PC-3 (cell line): ENCODE measurements around the gene BEST3. TPM values are rescaled to one million over a fixed set of nuclear protein-coding genes. Genes with fewer than 3 reads are reported as not detected.

Source experiments
- ATAC-seq: fragments of 200-7000 bp; cut with Tn5 transposase; 2 replicates; pipeline ENCODE4 v1.9.1; 2020; ENCODE audit warnings: mild to moderate bottlenecking, moderate library complexity
- BruUV-seq: library from RNA; stranded (reverse); fragments of 400-500 nt; replicated peaks from 2 replicates; lab custom pipeline; 2021; lab: Mats Ljungman, UMichigan
- CTCF ChIA-PET: fragments of 300-600 bp; sonication (Branson Sonifier 250); formaldehyde crosslinking; loops from one replicate; lab custom pipeline; 2022; ENCODE audit warnings: antibody characterized with exemption; lab: Charles Lee
- POLR2A ChIA-PET: fragments of 300-600 bp; sonication (Branson Sonifier 250); formaldehyde crosslinking; loops from one replicate; lab custom pipeline; 2022; ENCODE audit warnings: antibody characterized with exemption; ENCODE audit not compliant: unreplicated experiment; lab: Charles Lee
- DNase-seq: peaks from one replicate; pipeline ENCODE4 v3.0.0-alpha.2; 2015
- H2AFZ ChIP-seq: fragments of 300-600 bp; sonication (generic); 2 replicates; pipeline ENCODE4 v1.6.0; 2016; ENCODE audit warnings: antibody characterized with exemption, low read length
- H3F3A ChIP-seq: fragments of 300-600 bp; sonication (generic); one replicate; pipeline ENCODE4 v1.6.0; 2017; ENCODE audit warnings: antibody characterized with exemption, low read length, control low read depth, mild to moderate bottlenecking; ENCODE audit not compliant: unreplicated experiment
- H3K27ac ChIP-seq: fragments of 300-600 bp; sonication (generic); 2 replicates; pipeline ENCODE4 v1.5.1; 2016; ENCODE audit warnings: mild to moderate bottlenecking, low read length
- H3K27me3 ChIP-seq: fragments of 300-600 bp; sonication (generic); 2 replicates; pipeline ENCODE4 v1.6.1; 2016; ENCODE audit warnings: low read length, mixed read lengths
- H3K36me3 ChIP-seq: fragments of 300-600 bp; sonication (generic); 2 replicates; pipeline ENCODE4 v1.6.1; 2016; ENCODE audit warnings: low read depth, mixed run types, low read length, mixed read lengths
- H3K4me1 ChIP-seq: fragments of 300-600 bp; sonication (generic); 2 replicates; pipeline ENCODE4 v1.5.1; 2016; ENCODE audit warnings: low read length; ENCODE audit not compliant: insufficient read depth
- H3K4me2 ChIP-seq: fragments of 300-600 bp; sonication (generic); 2 replicates; pipeline ENCODE4 v1.6.0; 2016; ENCODE audit warnings: low read length
- H3K4me3 ChIP-seq: fragments of 300-600 bp; sonication (generic); 2 replicates; pipeline ENCODE4 v1.5.1; 2016; ENCODE audit warnings: mild to moderate bottlenecking, low read length, mixed read lengths
- H3K79me2 ChIP-seq: fragments of 300-600 bp; sonication (generic); 2 replicates; pipeline ENCODE4 v1.6.1; 2017; ENCODE audit warnings: low read length, mixed read lengths
- H3K9ac ChIP-seq: fragments of 300-600 bp; sonication (generic); 2 replicates; pipeline ENCODE4 v1.6.0; 2016; ENCODE audit warnings: mild to moderate bottlenecking, low read length
- H3K9me2 ChIP-seq: fragments of 300-600 bp; sonication (generic); replicated peaks from 2 replicates; pipeline ENCODE4 v1.6.1; 2016; ENCODE audit warnings: mixed run types, low read length, mixed read lengths
- H3K9me3 ChIP-seq: fragments of 300-600 bp; sonication (generic); 2 replicates; pipeline ENCODE4 v1.6.1; 2016; ENCODE audit warnings: low read length, mixed read lengths
- H4K20me1 ChIP-seq: fragments of 300-600 bp; sonication (generic); 2 replicates; pipeline ENCODE4 v1.6.1; 2016; ENCODE audit warnings: low read length, mixed read lengths
- EZH2 ChIP-seq: fragments of 300-600 bp; sonication (generic); IDR thresholded peaks from one replicate; pipeline ENCODE4 v1.6.1; 2017; ENCODE audit warnings: antibody characterized with exemption, mild to moderate bottlenecking, low read length; ENCODE audit not compliant: unreplicated experiment
- EZH2phosphoT487 ChIP-seq: fragments of 300-600 bp; sonication (generic); IDR thresholded peaks from 2 replicates; pipeline ENCODE4 v1.6.1; 2018; ENCODE audit warnings: mild to moderate bottlenecking, antibody characterized with exemption, low read length, borderline replicate concordance
- intact Hi-C: fragments of 100-400 bp; cut with micrococcal nuclease; formaldehyde crosslinking; loops from 2 replicates; pipeline ENCODE4 v1.9.0; 2023
- total RNA-seq: library from RNA; depleted of rRNA; stranded (reverse); fragments of >200 nt; gene quantifications from 2 replicates; pipeline ENCODE4 v1.2.3, GENCODE V29; 2014
- TF ChIP-seq, protein P1 (sequence below): fragments of 300-600 bp; sonication (generic); conservative IDR thresholded peaks from 2 replicates; pipeline ENCODE4 v1.5.1; 2017; ENCODE audit warnings: antibody characterized with exemption, low read depth, mild to moderate bottlenecking, low read length

The BEST3 gene
- total RNA-seq, 1 experiment from 2014 or later: 0.55 TPM

DNA sequence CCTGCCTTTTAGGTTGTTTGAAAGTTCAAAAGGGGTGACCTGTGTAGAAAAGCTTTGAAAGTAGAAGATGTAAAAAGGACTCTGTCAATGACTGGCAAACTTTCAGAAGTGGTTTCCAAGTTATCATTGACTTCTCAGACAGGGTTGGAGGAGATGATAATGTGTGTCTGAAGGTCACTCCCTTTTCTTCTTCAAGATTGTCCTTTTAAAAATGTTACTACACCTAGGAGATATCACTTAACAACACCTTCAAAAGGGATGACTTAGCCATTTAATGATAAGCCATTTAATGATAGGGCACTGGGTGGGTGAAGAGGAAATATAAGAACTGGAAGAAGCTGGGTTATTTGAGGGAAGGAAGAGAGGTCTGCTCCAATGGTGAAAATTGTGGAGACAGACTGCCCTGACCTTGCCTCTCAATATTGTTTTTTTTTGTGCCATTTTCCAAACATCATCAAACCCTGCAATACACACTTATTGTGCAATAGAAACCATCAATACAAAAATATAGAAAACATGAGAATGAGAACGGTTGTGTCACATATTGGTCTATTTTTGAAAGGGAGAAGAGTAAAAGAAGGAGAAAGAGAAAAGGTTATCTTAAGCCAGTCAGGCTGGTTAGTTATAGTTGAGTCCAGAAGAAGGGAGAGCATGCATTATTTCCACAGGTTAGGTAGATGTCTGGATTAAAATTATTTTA is 38.8 kb downstream of the BEST3 start:
- TF ChIP-seq, protein P1, sequence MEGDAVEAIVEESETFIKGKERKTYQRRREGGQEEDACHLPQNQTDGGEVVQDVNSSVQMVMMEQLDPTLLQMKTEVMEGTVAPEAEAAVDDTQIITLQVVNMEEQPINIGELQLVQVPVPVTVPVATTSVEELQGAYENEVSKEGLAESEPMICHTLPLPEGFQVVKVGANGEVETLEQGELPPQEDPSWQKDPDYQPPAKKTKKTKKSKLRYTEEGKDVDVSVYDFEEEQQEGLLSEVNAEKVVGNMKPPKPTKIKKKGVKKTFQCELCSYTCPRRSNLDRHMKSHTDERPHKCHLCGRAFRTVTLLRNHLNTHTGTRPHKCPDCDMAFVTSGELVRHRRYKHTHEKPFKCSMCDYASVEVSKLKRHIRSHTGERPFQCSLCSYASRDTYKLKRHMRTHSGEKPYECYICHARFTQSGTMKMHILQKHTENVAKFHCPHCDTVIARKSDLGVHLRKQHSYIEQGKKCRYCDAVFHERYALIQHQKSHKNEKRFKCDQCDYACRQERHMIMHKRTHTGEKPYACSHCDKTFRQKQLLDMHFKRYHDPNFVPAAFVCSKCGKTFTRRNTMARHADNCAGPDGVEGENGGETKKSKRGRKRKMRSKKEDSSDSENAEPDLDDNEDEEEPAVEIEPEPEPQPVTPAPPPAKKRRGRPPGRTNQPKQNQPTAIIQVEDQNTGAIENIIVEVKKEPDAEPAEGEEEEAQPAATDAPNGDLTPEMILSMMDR: no peak
- TF ChIP-seq EZH2phosphoT487 (no peak), EZH2 (no peak)
- Histone ChIP-seq H3K36me3 (no peaks in the 10 kb centered on the region), H3K9me3 (no peaks in the 10 kb centered on the region), H3F3A (no peaks in the 10 kb centered on the region), H2AFZ (no peak overlapping the region), H3K27me3 (no peaks in the 10 kb centered on the region), H3K27ac (no peak overlapping the region), H4K20me1 (no peaks in the 10 kb centered on the region), H3K9ac (no peak overlapping the region), H3K79me2 (no peaks in the 10 kb centered on the region), H3K4me1 (no peaks in the 10 kb centered on the region), H3K9me2 (no peaks in the 10 kb centered on the region), H3K4me2 (no peak overlapping the region), H3K4me3 (no peak overlapping the region)
- intact Hi-C loops: no loop called here
- ChIA-PET POLR2A (no interaction called here), CTCF (no interaction called here)
- DNase-seq (no peak), ATAC-seq (no peak)
- BruUV-seq: no TSS peak

DNA sequence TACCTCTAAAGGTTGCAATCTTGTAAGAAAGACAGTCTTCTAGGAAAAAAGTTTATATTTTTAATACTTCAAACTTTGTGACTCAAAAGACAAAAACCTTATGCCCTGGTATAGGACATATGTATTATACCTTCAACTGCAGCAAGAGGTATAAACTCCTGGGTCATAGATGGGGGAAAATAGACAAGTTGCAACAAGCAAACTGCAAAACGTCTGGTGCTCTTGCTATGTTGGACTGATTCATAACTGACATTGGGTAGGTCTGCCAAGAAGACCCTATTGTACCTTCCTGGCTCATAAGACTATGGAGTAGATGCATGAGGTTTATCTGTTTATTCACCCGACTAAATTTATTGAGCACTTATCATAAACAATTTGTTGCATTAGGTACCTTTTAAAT is 40.9 kb downstream of the BEST3 start:
- ChIA-PET POLR2A (no interaction called here), CTCF (no interaction called here)
- no peaks in the 10 kb centered on the region for H3K9me2 ChIP-seq
- no peaks in the 10 kb centered on the region for H3K9me3 ChIP-seq
- no peaks in the 10 kb centered on the region for H3K4me1 ChIP-seq
- no peaks in the 10 kb centered on the region for H4K20me1 ChIP-seq
- no peaks in the 10 kb centered on the region for H3K36me3 ChIP-seq
- no peak overlapping the region for H3K4me3 ChIP-seq
- no peaks in the 10 kb centered on the region for H3K79me2 ChIP-seq
- no peak overlapping the region for H3K27ac ChIP-seq
- intact Hi-C loops: no loop called here
- no peak overlapping the region for H3K9ac ChIP-seq
- no peak for DNase-seq
- no peak overlapping the region for H2AFZ ChIP-seq
- no peak for ATAC-seq
- no peak overlapping the region for H3K4me2 ChIP-seq
- no peaks in the 10 kb centered on the region for H3K27me3 ChIP-seq
- H3F3A ChIP-seq: no peaks in the 10 kb centered on the region
- BruUV-seq: no TSS peak
- no peak for TF ChIP-seq EZH2phosphoT487

DNA sequence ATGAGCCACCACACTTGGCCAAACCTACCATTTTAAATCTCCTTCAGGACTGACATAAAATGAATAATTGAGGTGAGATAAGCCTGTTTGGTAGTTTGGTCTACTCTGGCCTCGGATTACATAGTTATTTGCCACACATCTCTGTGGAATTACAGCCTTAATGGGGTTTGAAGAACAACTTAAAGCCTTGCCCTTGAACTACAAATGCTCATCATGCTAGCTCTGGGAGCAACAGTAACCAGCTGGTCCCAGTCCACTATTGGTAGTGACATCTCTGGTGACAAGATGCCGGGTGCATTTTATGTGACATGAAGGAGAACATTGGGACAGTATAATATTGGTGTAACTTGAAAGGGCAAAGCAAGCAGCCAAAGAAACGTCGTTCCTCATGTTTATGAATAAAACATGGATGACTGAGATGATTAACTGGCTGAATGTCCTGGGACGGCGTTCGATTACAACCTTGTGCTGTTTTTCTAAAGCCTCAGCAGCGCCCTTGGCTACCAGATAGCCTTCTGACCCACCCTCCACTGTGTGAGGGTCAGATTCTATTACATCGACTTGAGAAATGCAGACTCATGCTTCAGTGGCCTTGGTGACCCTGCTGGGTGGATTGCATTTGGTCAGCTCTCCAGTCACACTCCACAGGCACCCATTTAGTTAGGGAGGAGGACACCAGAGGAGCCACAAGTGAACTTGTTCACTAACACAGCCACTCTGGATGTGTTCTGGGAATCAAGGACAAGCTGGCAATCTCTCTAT is 41.5 kb downstream of the BEST3 start:
- Histone ChIP-seq H3K9me3 (no peaks in the 10 kb centered on the region), H3K4me3 (no peak overlapping the region), H3K4me2 (no peak overlapping the region), H4K20me1 (no peaks in the 10 kb centered on the region), H3K4me1 (no peaks in the 10 kb centered on the region), H3K9me2 (no peaks in the 10 kb centered on the region), H3F3A (no peaks in the 10 kb centered on the region), H3K27ac (no peak overlapping the region), H3K27me3 (no peaks in the 10 kb centered on the region), H2AFZ (no peak overlapping the region), H3K9ac (no peak overlapping the region), H3K79me2 (no peaks in the 10 kb centered on the region), H3K36me3 (no peaks in the 10 kb centered on the region)
- DNase-seq (no peak), ATAC-seq (no peak)
- CTCF ChIA-PET: no interaction called here
- POLR2A ChIA-PET: no interaction called here
- intact Hi-C loops: no loop called here
- TF ChIP-seq, protein P1: no peak
- TF ChIP-seq EZH2 (no peak), EZH2phosphoT487 (no peak)
- BruUV-seq: no TSS peak
